Uterus (tissue), 4 donors: ENCODE measurements around the gene RNF169. TPM values are rescaled to one million over a fixed set of nuclear protein-coding genes. Genes with fewer than 3 reads are reported as not detected.

Experiments used
- DNase-seq, 2 donors: peaks; one replicate each; pipeline ENCODE4 v3.0.0-alpha.2; 2019 to 2020
- H3K27ac ChIP-seq, 2 donors: fragments of 200-600 bp; sonication (generic); 1 replicate in 1 of 2; 2 replicates in 1 of 2; pipeline ENCODE4 v1.5.1; 2016 to 2018
- H3K27me3 ChIP-seq, 2 donors: fragments of 200-600 bp; sonication (generic); one replicate each; pipeline ENCODE4 v1.5.1; 2018 to 2019; ENCODE audit warnings: control low read depth in 1 of 2
- H3K36me3 ChIP-seq, 2 donors: fragments of 200-600 bp; sonication (generic); one replicate each; pipeline ENCODE4 v1.5.1; 2019; ENCODE audit warnings: control low read depth in 1 of 2
- H3K4me1 ChIP-seq, 2 donors: fragments of 200-600 bp; sonication (generic); one replicate each; pipeline ENCODE4 v1.5.1; 2018 to 2019; ENCODE audit warnings: control low read depth in 1 of 2
- H3K4me3 ChIP-seq, 2 donors: fragments of 200-600 bp; sonication (generic); 1 replicate in 1 of 2; 2 replicates in 1 of 2; pipeline ENCODE4 v1.5.1; 2018 to 2019; ENCODE audit warnings: mild to moderate bottlenecking in 1 of 2
- H3K9me3 ChIP-seq, 2 donors: fragments of 200-600 bp; sonication (generic); one replicate each; pipeline ENCODE4 v1.5.1; 2019; ENCODE audit warnings: control low read depth in 1 of 2
- CTCF ChIP-seq, 4 experiments: fragments of 200-600 bp in 2 of 4; fragments of 450-650 bp in 2 of 4; sonication (generic) in 2 of 4; IDR thresholded peaks; one replicate each; pipeline ENCODE4 v1.5.1; 2016 to 2019; ENCODE audit warnings: antibody characterized with exemption in 4 of 4, mild to moderate bottlenecking in 2 of 4, moderate library complexity in 1 of 4
- POLR2A ChIP-seq, 2 donors: fragments of 450-650 bp; IDR thresholded peaks; one replicate each; pipeline ENCODE4 v1.6.1; 2016; ENCODE audit warnings: antibody characterized with exemption in 2 of 2, mild to moderate bottlenecking in 1 of 2, moderate library complexity in 1 of 2
- intact Hi-C: fragments of 100-400 bp; cut with DNase I; formaldehyde crosslinking; loops from one replicate; pipeline ENCODE4 v1.15.1; 2023; ENCODE audit warnings: low total_unique reads
- total RNA-seq, 4 donors: library from RNA; depleted of rRNA in 3 of 4; stranded (reverse); fragments of >200 nt in 3 of 4; gene quantifications; one replicate each; pipeline versions ENCODE4 v1.1.0 to v1.2.4, GENCODE V29; 2014 to 2023
- donor health status: DM: yes; HTN: yes; CAD: no.

Gene RNF169
- total RNA-seq, 4 donors from 2014 or later = 15.0 to 42.4 (median 25.0) TPM

GRCh38 chr11:74860743-74861142 is 112.1 kb downstream of the RNF169 start:
- no peaks in the 10 kb centered on the region for H3K27me3 ChIP-seq
- H3K9me3 ChIP-seq = peaks cover 0 to 16% of the 10 kb centered on the region in 2 donors
- H3K4me3 ChIP-seq = no peak overlapping the region
- no peak for DNase-seq
- H3K4me1 ChIP-seq = no peaks in the 10 kb centered on the region
- no peak for TF ChIP-seq CTCF (IDR thresholded peaks at IDR 0.05)
- no peak for TF ChIP-seq POLR2A (IDR thresholded peaks at IDR 0.05)
- no peaks in the 10 kb centered on the region for H3K36me3 ChIP-seq
- no peak overlapping the region for H3K27ac ChIP-seq
- intact Hi-C loops = no loop called here

- Histone ChIP-seq H3K4me1 (no peaks in the 10 kb centered on the region), H3K36me3 (no peaks in the 10 kb centered on the region), H3K27ac (no peak overlapping the region), H3K4me3 (no peak overlapping the region), H3K9me3 (peaks cover 0 to 42% of the 10 kb centered on the region in 2 donors), H3K27me3 (no peaks in the 10 kb centered on the region)
- TF ChIP-seq CTCF (IDR thresholded peaks at IDR 0.05) (no peak), POLR2A (IDR thresholded peaks at IDR 0.05) (no peak)
- intact Hi-C loops = no loop called here
- DNase-seq = no peak
Measured at GRCh38 chr11:74863410-74863809, 114.8 kb downstream of the RNF169 start.

GRCh38 chr11:74866557-74866956 is 117.9 kb downstream of the RNF169 start:
- Histone ChIP-seq H3K4me3 (no peak overlapping the region), H3K27me3 (no peaks in the 10 kb centered on the region), H3K9me3 (peaks cover 0 to 74% of the 10 kb centered on the region in 2 donors), H3K4me1 (no peaks in the 10 kb centered on the region), H3K36me3 (no peaks in the 10 kb centered on the region), H3K27ac (no peak overlapping the region)
- DNase-seq = no peak
- no peak for TF ChIP-seq POLR2A (IDR thresholded peaks at IDR 0.05)
- no peak for TF ChIP-seq CTCF (IDR thresholded peaks at IDR 0.05)
- intact Hi-C loops = no loop called here

GRCh38 chr11:74870485-74870884 is 121.8 kb downstream of the RNF169 start:
- Histone ChIP-seq H3K9me3 (peaks cover 0 to 82% of the 10 kb centered on the region in 2 donors), H3K4me1 (no peaks in the 10 kb centered on the region), H3K27me3 (no peaks in the 10 kb centered on the region), H3K4me3 (no peak overlapping the region), H3K36me3 (no peaks in the 10 kb centered on the region), H3K27ac (no peak overlapping the region)
- no peak for TF ChIP-seq POLR2A (IDR thresholded peaks at IDR 0.05)
- TF ChIP-seq CTCF (IDR thresholded peaks at IDR 0.05) = no peak
- DNase-seq = no peak
- intact Hi-C loops = no loop called here

GRCh38 chr11:74871037-74871436 is 122.4 kb downstream of the RNF169 start:
- H3K27ac ChIP-seq = no peak overlapping the region
- no peaks in the 10 kb centered on the region for H3K4me1 ChIP-seq
- H3K4me3 ChIP-seq = no peak overlapping the region
- TF ChIP-seq POLR2A (IDR thresholded peaks at IDR 0.05) (no peak), CTCF (IDR thresholded peaks at IDR 0.05) (no peak)
- intact Hi-C loops = no loop called here
- no peaks in the 10 kb centered on the region for H3K36me3 ChIP-seq
- no peaks in the 10 kb centered on the region for H3K27me3 ChIP-seq
- DNase-seq = no peak
- peaks cover 0 to 76% of the 10 kb centered on the region in 2 donors for H3K9me3 ChIP-seq
